PC-9 (cell line): ENCODE data around the gene CACNB3. TPM values are rescaled to one million over a fixed set of nuclear protein-coding genes. Genes with fewer than 3 reads are reported as not detected.

Experiments
- BruUV-seq: library from RNA; stranded (reverse); fragments of 400-500 nt; replicated peaks from 2 replicates; lab custom pipeline; 2021; lab: Mats Ljungman, UMichigan
- CTCF ChIA-PET: fragments of 300-600 bp; sonication (Branson Sonifier 250); formaldehyde crosslinking; loops from one replicate; lab custom pipeline; 2022; ENCODE audit warnings: antibody characterized with exemption; lab: Charles Lee
- POLR2A ChIA-PET: fragments of 300-600 bp; sonication (Branson Sonifier 250); formaldehyde crosslinking; loops from one replicate; lab custom pipeline; 2022; ENCODE audit warnings: antibody characterized with exemption; ENCODE audit not compliant: unreplicated experiment; lab: Charles Lee
- DNase-seq, 2 experiments: peaks; one replicate each; pipeline versions ENCODE4 v3.0.0 to v3.0.0-alpha.2; 2015 to 2022; ENCODE audit warnings: mixed read lengths in 1 of 2
- H2AFZ ChIP-seq: fragments of 200-600 bp; sonication (generic); 2 replicates; pipeline ENCODE4 v1.8.1; 2017; ENCODE audit warnings: antibody characterized with exemption
- H3F3A ChIP-seq: fragments of 200-600 bp; sonication (generic); 2 replicates; pipeline ENCODE4 v1.8.1; 2017; ENCODE audit warnings: antibody characterized with exemption, mild to moderate bottlenecking, low read depth; ENCODE audit not compliant: insufficient read depth
- H3K27ac ChIP-seq: fragments of 200-600 bp; sonication (generic); 2 replicates; pipeline ENCODE4 v1.6.1; 2016; ENCODE audit warnings: mixed run types
- H3K27me3 ChIP-seq: fragments of 200-600 bp; sonication (generic); 2 replicates; pipeline ENCODE4 v1.6.1; 2016; ENCODE audit warnings: low read depth, mixed run types; ENCODE audit not compliant: insufficient read depth
- H3K36me3 ChIP-seq: fragments of 200-600 bp; sonication (generic); 2 replicates; pipeline ENCODE4 v1.6.1; 2016; ENCODE audit warnings: low read depth, mixed run types
- H3K4me1 ChIP-seq: fragments of 200-600 bp; sonication (generic); replicated peaks from 2 replicates; pipeline ENCODE4 v1.6.1; 2016; ENCODE audit warnings: mixed run types; ENCODE audit not compliant: insufficient read depth
- H3K4me2 ChIP-seq: fragments of 200-600 bp; sonication (generic); 2 replicates; pipeline ENCODE4 v1.6.1; 2017; ENCODE audit warnings: mixed run types
- H3K4me3 ChIP-seq: fragments of 200-600 bp; sonication (generic); 2 replicates; pipeline ENCODE4 v1.6.1; 2016; ENCODE audit warnings: mixed run types
- H3K79me2 ChIP-seq: fragments of 200-600 bp; sonication (generic); 2 replicates; pipeline ENCODE4 v1.6.1; 2017; ENCODE audit warnings: low read depth, mixed run types
- H3K9me2 ChIP-seq: fragments of 200-600 bp; sonication (generic); 2 replicates; pipeline ENCODE4 v1.8.1; 2017; ENCODE audit warnings: mild to moderate bottlenecking; ENCODE audit not compliant: insufficient read depth
- H3K9me3 ChIP-seq: fragments of 200-600 bp; sonication (generic); 2 replicates; pipeline ENCODE4 v1.8.1; 2016; ENCODE audit warnings: low read depth; ENCODE audit not compliant: insufficient read depth
- H4K20me1 ChIP-seq: fragments of 200-600 bp; sonication (generic); 2 replicates; pipeline ENCODE4 v1.8.1; 2017; ENCODE audit not compliant: insufficient read depth
- CTCF ChIP-seq: fragments of 200-600 bp; sonication (generic); conservative IDR thresholded peaks from 2 replicates; pipeline ENCODE4 v1.6.1; 2017; ENCODE audit warnings: mixed run types, antibody characterized with exemption, mild to moderate bottlenecking, moderate library complexity
- EZH2 ChIP-seq: fragments of 200-600 bp; sonication (generic); IDR thresholded peaks from 2 replicates; pipeline ENCODE4 v1.8.0; 2017; ENCODE audit warnings: antibody characterized with exemption, low read depth
- intact Hi-C: fragments of 100-400 bp; cut with micrococcal nuclease; formaldehyde crosslinking; loops from one replicate; pipeline ENCODE4 v1.10.0; 2022; ENCODE audit not compliant: unreplicated experiment
- total RNA-seq: library from RNA; stranded (reverse); gene quantifications from 2 replicates; pipeline ENCODE4 v1.2.3, GENCODE V29; 2021

The CACNB3 gene
- total RNA-seq, 1 experiment from 2014 or later = 35.4 TPM

GRCh38 chr12:48866052-48866711 lies 47.9 kb downstream of the CACNB3 start:
- ChIA-PET CTCF (interaction anchor here (1.2 to 2.4 kb wide), 2 partner anchors 13 to 255 kb away, joined by 3 to 10 read pairs; no protein-coding TSS in a partner anchor), POLR2A (interaction anchor here (0.5 to 0.7 kb wide), 6 partner anchors 15 to 603 kb away, joined by 3 to 5 read pairs (median 4); partner anchors contain the start of gene KANSL2)
- Histone ChIP-seq H3K27me3 (0 out of 2 replicates have a peak, but pooled peaks cover 4% of the 10 kb centered on the region), H3K9me2 (no peaks in the 10 kb centered on the region), H3K4me1 (peaks cover 15% of the 10 kb centered on the region), H3K36me3 (no peaks in the 10 kb centered on the region), H3K27ac (no peak overlapping the region), H2AFZ (peak overlapping the region; percentile 79; the same call in 1 of the 2 replicates), H3K4me3 (peak overlapping the region; percentile 33; the same call in 1 of the 2 replicates), H4K20me1 (no peaks in the 10 kb centered on the region), H3K4me2 (peak overlapping the region; percentile 89), H3K9me3 (no peaks in the 10 kb centered on the region), H3F3A (0 out of 2 replicates have a peak, but pooled peaks cover 5% of the 10 kb centered on the region), H3K79me2 (no peaks in the 10 kb centered on the region)
- intact Hi-C loops = no loop called here
- no peak for DNase-seq
- no TSS peak for BruUV-seq
- TF ChIP-seq CTCF (no peak), EZH2 (no peak)

GRCh38 chr12:48868451-48868850 lies 50.2 kb downstream of the CACNB3 start:
- Histone ChIP-seq H3K4me3 (no peak overlapping the region), H3K27ac (no peak overlapping the region), H3K9me3 (no peaks in the 10 kb centered on the region), H3K36me3 (no peaks in the 10 kb centered on the region), H3K9me2 (no peaks in the 10 kb centered on the region), H4K20me1 (no peaks in the 10 kb centered on the region), H3K27me3 (0 out of 2 replicates have a peak, but pooled peaks cover 4% of the 10 kb centered on the region), H3K4me2 (no peak overlapping the region), H3K4me1 (peaks cover 7% of the 10 kb centered on the region; the same call in 1 of the 2 replicates), H3K79me2 (no peaks in the 10 kb centered on the region), H2AFZ (no peak overlapping the region), H3F3A (no peaks in the 10 kb centered on the region)
- CTCF ChIA-PET = interaction anchor here (0.6 kb wide), 1 partner anchor 21 kb away, joined by 3 read pairs; no protein-coding TSS in a partner anchor
- no TSS peak for BruUV-seq
- intact Hi-C loops = no loop called here
- POLR2A ChIA-PET = interaction anchor here (0.6 kb wide), 1 partner anchor 758 kb away, joined by 4 read pairs; no protein-coding TSS in a partner anchor
- DNase-seq = no peak
- TF ChIP-seq CTCF (no peak), EZH2 (no peak)

GRCh38 chr12:48869191-48869590 lies 50.9 kb downstream of the CACNB3 start:
- no peak for DNase-seq
- H3K4me2 ChIP-seq = no peak overlapping the region
- H2AFZ ChIP-seq = no peak overlapping the region
- H3K79me2 ChIP-seq = no peaks in the 10 kb centered on the region
- BruUV-seq = no TSS peak
- intact Hi-C loops = no loop called here
- CTCF ChIA-PET = no interaction called here
- H3K9me3 ChIP-seq = no peaks in the 10 kb centered on the region
- POLR2A ChIA-PET = interaction anchor here (0.7 kb wide), 1 partner anchor 16 kb away, joined by 4 read pairs; no protein-coding TSS in a partner anchor
- no peaks in the 10 kb centered on the region for H3K9me2 ChIP-seq
- no peak for TF ChIP-seq CTCF
- no peak for TF ChIP-seq EZH2
- peaks cover 7% of the 10 kb centered on the region; the same call in 1 of the 2 replicates for H3K4me1 ChIP-seq
- 0 out of 2 replicates have a peak, but pooled peaks cover 4% of the 10 kb centered on the region for H3K27me3 ChIP-seq
- no peak overlapping the region for H3K27ac ChIP-seq
- no peaks in the 10 kb centered on the region for H4K20me1 ChIP-seq
- H3K36me3 ChIP-seq = no peaks in the 10 kb centered on the region
- no peak overlapping the region for H3K4me3 ChIP-seq
- no peaks in the 10 kb centered on the region for H3F3A ChIP-seq
